ENCODE results near the gene PPP1R3A. TPM values are rescaled to one million over a fixed set of nuclear protein-coding genes. Genes with fewer than 3 reads are reported as not detected.

PPP1R3A gene
- total and polyA plus RNA-seq, 2 donors (not counting 1 experiment from before 2014, with no cell fraction given): not detected

DNA sequence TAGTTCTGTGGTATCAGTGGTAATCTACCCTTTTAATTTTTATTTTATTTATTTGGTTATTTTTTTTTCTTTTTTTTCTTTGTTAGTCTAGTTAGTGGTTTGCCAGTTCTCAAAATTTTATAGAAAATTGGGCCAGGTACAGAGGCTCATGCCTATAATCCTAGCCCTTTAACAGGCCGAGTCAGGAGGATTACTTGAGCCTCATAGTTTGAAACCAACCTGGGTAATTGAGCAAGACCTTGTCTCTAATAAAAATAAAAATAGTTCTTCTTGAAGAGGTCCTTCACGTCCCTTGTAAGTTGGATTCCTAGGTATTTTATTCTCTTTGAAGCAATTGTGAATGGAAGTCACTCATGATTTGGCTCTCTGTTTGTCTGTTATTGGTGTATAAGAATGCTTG, 51.5 kb downstream of the PPP1R3A start:
- no peak overlapping the region for H2AFZ ChIP-seq (ENCODE audit: low read length)
- H3K27ac ChIP-seq (ENCODE audit: insufficient read depth, low read length): no peak overlapping the region
- no peaks in the 10 kb centered on the region for H3K4me1 ChIP-seq (ENCODE audit: control insufficient read depth, extremely low read depth, insufficient read depth, low read length)
- H3K4me2 ChIP-seq (ENCODE audit: extremely low read depth, insufficient read depth, low read length): no peak overlapping the region
- no peaks in the 10 kb centered on the region for H4K20me1 ChIP-seq (ENCODE audit: control insufficient read depth, extremely low read depth, insufficient read depth, low read length)
- no peaks in the 10 kb centered on the region for H3K36me3 ChIP-seq (ENCODE audit: control insufficient read depth, insufficient read depth, low read length)
- DNase-seq (ENCODE audit: low read depth in 2 of 2): no peak
- H3K79me2 ChIP-seq (ENCODE audit: control insufficient read depth, insufficient read depth, low read length): no peaks in the 10 kb centered on the region
- H3K4me3 ChIP-seq (replicated peaks in 1 of 4; ENCODE audit: control extremely low read depth in 1 of 4, insufficient read depth in 1 of 4, low read depth in 3 of 4, low read length in 4 of 4): no peak overlapping the region
- no peaks in the 10 kb centered on the region for H3K27me3 ChIP-seq (ENCODE audit: control insufficient read depth, insufficient read depth, low read length)
- no peak overlapping the region for H3K9ac ChIP-seq (ENCODE audit: insufficient read depth, low read length)
- TF ChIP-seq, protein P1, sequence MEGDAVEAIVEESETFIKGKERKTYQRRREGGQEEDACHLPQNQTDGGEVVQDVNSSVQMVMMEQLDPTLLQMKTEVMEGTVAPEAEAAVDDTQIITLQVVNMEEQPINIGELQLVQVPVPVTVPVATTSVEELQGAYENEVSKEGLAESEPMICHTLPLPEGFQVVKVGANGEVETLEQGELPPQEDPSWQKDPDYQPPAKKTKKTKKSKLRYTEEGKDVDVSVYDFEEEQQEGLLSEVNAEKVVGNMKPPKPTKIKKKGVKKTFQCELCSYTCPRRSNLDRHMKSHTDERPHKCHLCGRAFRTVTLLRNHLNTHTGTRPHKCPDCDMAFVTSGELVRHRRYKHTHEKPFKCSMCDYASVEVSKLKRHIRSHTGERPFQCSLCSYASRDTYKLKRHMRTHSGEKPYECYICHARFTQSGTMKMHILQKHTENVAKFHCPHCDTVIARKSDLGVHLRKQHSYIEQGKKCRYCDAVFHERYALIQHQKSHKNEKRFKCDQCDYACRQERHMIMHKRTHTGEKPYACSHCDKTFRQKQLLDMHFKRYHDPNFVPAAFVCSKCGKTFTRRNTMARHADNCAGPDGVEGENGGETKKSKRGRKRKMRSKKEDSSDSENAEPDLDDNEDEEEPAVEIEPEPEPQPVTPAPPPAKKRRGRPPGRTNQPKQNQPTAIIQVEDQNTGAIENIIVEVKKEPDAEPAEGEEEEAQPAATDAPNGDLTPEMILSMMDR (conservative IDR thresholded peaks at IDR 0.05 in 1 of 2, IDR thresholded peaks at IDR 0.05 in 1 of 2; ENCODE audit: low read depth in 1 of 2, low read length in 2 of 2): no peak
- no peak for TF ChIP-seq EZH2 (IDR thresholded peaks at IDR 0.05; ENCODE audit: low read length, missing control alignments)
- H3K9me3 ChIP-seq (ENCODE audit: control insufficient read depth, insufficient read depth, low read depth, low read length): no peaks in the 10 kb centered on the region

DNA sequence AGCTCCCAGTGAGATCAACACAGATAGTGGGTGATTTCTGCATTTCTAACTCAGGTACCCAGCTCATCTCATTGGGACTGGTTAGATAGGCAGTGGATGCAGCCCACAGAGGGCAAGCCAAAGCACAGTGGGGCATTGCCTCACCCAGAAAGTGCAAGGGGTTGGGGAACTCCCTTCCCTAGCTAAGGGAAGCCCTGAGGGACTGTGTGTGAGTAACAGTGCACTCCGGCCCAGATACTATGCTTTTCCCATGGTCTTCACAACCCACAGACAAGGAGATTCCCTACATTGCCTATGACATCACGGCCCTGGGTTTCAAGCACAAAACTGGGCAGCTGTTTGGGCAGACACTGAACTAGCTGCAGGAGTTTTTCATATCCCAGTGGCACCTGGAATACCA, 62.8 kb downstream of the PPP1R3A start:
- H3K27ac ChIP-seq (ENCODE audit: insufficient read depth, low read length): no peak overlapping the region
- no peak overlapping the region for H2AFZ ChIP-seq (ENCODE audit: low read length)
- no peak for DNase-seq (ENCODE audit: low read depth in 2 of 2)
- H3K27me3 ChIP-seq (ENCODE audit: control insufficient read depth, insufficient read depth, low read length): no peaks in the 10 kb centered on the region
- H3K4me1 ChIP-seq (ENCODE audit: control insufficient read depth, extremely low read depth, insufficient read depth, low read length): no peaks in the 10 kb centered on the region
- TF ChIP-seq EZH2 (IDR thresholded peaks at IDR 0.05; ENCODE audit: low read length, missing control alignments): no peak
- TF ChIP-seq, protein P1 (conservative IDR thresholded peaks at IDR 0.05 in 1 of 2, IDR thresholded peaks at IDR 0.05 in 1 of 2; ENCODE audit: low read depth in 1 of 2, low read length in 2 of 2): no peak
- H4K20me1 ChIP-seq (ENCODE audit: control insufficient read depth, extremely low read depth, insufficient read depth, low read length): no peaks in the 10 kb centered on the region
- H3K9me3 ChIP-seq (ENCODE audit: control insufficient read depth, insufficient read depth, low read depth, low read length): no peaks in the 10 kb centered on the region
- H3K9ac ChIP-seq (ENCODE audit: insufficient read depth, low read length): no peak overlapping the region
- no peak overlapping the region for H3K4me2 ChIP-seq (ENCODE audit: extremely low read depth, insufficient read depth, low read length)
- H3K79me2 ChIP-seq (ENCODE audit: control insufficient read depth, insufficient read depth, low read length): no peaks in the 10 kb centered on the region
- no peak overlapping the region for H3K4me3 ChIP-seq (replicated peaks in 1 of 4; ENCODE audit: control extremely low read depth in 1 of 4, insufficient read depth in 1 of 4, low read depth in 3 of 4, low read length in 4 of 4)
- no peaks in the 10 kb centered on the region for H3K36me3 ChIP-seq (ENCODE audit: control insufficient read depth, insufficient read depth, low read length)

DNA sequence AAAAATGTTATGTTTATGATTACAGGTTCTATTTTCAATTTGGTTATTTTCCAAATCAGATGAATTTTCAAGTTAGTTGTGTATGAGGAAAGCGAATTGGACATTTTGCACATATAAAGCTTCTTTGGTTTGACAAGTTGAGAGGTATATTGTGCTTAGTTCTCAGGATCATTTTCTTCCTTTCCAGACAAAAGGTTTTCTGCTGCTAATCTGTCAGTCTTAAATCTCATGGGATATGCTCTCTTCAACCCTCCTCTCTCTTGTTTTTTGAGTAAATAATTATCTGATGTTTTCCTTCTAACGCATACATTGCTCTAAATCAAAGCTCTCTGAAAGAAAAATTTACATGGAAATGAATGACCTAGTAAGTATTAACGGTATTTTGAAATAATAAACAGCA, 77.9 kb downstream of the PPP1R3A start:
- Histone ChIP-seq H3K4me1 (ENCODE audit: control insufficient read depth, extremely low read depth, insufficient read depth, low read length) (no peaks in the 10 kb centered on the region), H3K9ac (ENCODE audit: insufficient read depth, low read length) (no peak overlapping the region), H2AFZ (ENCODE audit: low read length) (no peak overlapping the region), H4K20me1 (ENCODE audit: control insufficient read depth, extremely low read depth, insufficient read depth, low read length) (no peaks in the 10 kb centered on the region), H3K79me2 (ENCODE audit: control insufficient read depth, insufficient read depth, low read length) (no peaks in the 10 kb centered on the region), H3K4me3 (replicated peaks in 1 of 4; ENCODE audit: control extremely low read depth in 1 of 4, insufficient read depth in 1 of 4, low read depth in 3 of 4, low read length in 4 of 4) (no peak overlapping the region), H3K36me3 (ENCODE audit: control insufficient read depth, insufficient read depth, low read length) (no peaks in the 10 kb centered on the region), H3K27ac (ENCODE audit: insufficient read depth, low read length) (no peak overlapping the region), H3K4me2 (ENCODE audit: extremely low read depth, insufficient read depth, low read length) (no peak overlapping the region), H3K27me3 (ENCODE audit: control insufficient read depth, insufficient read depth, low read length) (no peaks in the 10 kb centered on the region), H3K9me3 (ENCODE audit: control insufficient read depth, insufficient read depth, low read depth, low read length) (no peaks in the 10 kb centered on the region)
- no peak for DNase-seq (ENCODE audit: low read depth in 2 of 2)
- TF ChIP-seq, protein P1 (conservative IDR thresholded peaks at IDR 0.05 in 1 of 2, IDR thresholded peaks at IDR 0.05 in 1 of 2; ENCODE audit: low read depth in 1 of 2, low read length in 2 of 2): no peak
- no peak for TF ChIP-seq EZH2 (IDR thresholded peaks at IDR 0.05; ENCODE audit: low read length, missing control alignments)
